HCT116 (cell line): Measurements from ENCODE around the gene RET.

Source experiments
- ATF3 ChIP-seq: IDR thresholded peaks from 2 replicates; pipeline ENCODE4 v1.6.1; 2012
- CTCF ChIP-seq, 3 experiments: fragments of 200-600 bp in 1 of 3; sonication (generic) in 1 of 3; IDR thresholded peaks in 2 of 3; conservative IDR thresholded peaks in 1 of 3; 2 replicates each; pipeline ENCODE4 v1.5.1; 2012 to 2017; ENCODE audit warnings: low read depth in 2 of 3, low read length in 2 of 3, antibody characterized with exemption in 1 of 3, borderline replicate concordance in 1 of 3, control low read depth in 1 of 3, mild to moderate bottlenecking in 1 of 3, mixed read lengths in 1 of 3, mixed run types in 1 of 3, moderate library complexity in 1 of 3; ENCODE audit not compliant: insufficient read depth in 1 of 3
- EZH2 ChIP-seq: fragments of 200-600 bp; sonication (generic); IDR thresholded peaks from 2 replicates; pipeline ENCODE4 v1.6.1; 2017; ENCODE audit warnings: antibody characterized with exemption, mixed run types
- EZH2phosphoT487 ChIP-seq: fragments of 200-600 bp; IDR thresholded peaks from 2 replicates; pipeline ENCODE4 v1.6.1; 2018; ENCODE audit warnings: antibody characterized with exemption, borderline replicate concordance
- POLR2A ChIP-seq: IDR thresholded peaks from 2 replicates; pipeline ENCODE4 v1.7.0; 2011; ENCODE audit warnings: borderline replicate concordance; ENCODE audit not compliant: insufficient read depth, insufficient read length; ENCODE audit errors: extremely low read depth

GRCh38 chr10:43043342-43043772 lies 33.5 kb upstream of the RET start:
- no peak for TF ChIP-seq CTCF (IDR thresholded peaks at IDR 0.05 in 2 of 3, conservative IDR thresholded peaks at IDR 0.05 in 1 of 3; ENCODE audit: borderline replicate concordance in 1 of 3, insufficient read depth in 1 of 3, low read depth in 2 of 3, low read length in 2 of 3)
- no peak for TF ChIP-seq EZH2
- TF ChIP-seq ATF3 = no peak
- TF ChIP-seq EZH2phosphoT487 = no peak
- TF ChIP-seq POLR2A = no peak
